Measurements from ENCODE around the gene ACAD9.

- no peak for TF ChIP-seq EZH2 (IDR thresholded peaks at IDR 0.05; ENCODE audit: insufficient read depth, poor library complexity, severe bottlenecking)
- no peak for TF ChIP-seq EZH2phosphoT487 (IDR thresholded peaks at IDR 0.05; ENCODE audit: insufficient read depth, low read depth)
Observed at GRCh38 chr3:128847666-128848370, 31.6 kb upstream of the ACAD9 start.
